Astrocyte (in vitro differentiated cells and primary cell): ENCODE data around the gene FSTL4. TPM values are rescaled to one million over a fixed set of nuclear protein-coding genes. Genes with fewer than 3 reads are reported as not detected.

Experiments
- DNase-seq: peaks from one replicate; pipeline ENCODE4 v3.0.0-alpha.2; 2010; ENCODE audit warnings: low read depth
- FAIRE-seq: peaks from 2 replicates; lab custom pipeline; 2011; peaks lifted over from hg19 to GRCh38; lab: Jason Lieb, UNC
- H2AFZ ChIP-seq: 2 replicates; pipeline ENCODE4 v1.6.0; 2012; ENCODE audit warnings: low read depth, low read length, inconsistent platforms
- H3K27ac ChIP-seq: 2 replicates; pipeline ENCODE4 v1.5.1; 2011; ENCODE audit warnings: low read depth, low read length, inconsistent platforms
- H3K27me3 ChIP-seq: 2 replicates; pipeline ENCODE4 v1.6.0; 2011; ENCODE audit warnings: low read length, inconsistent platforms; ENCODE audit not compliant: insufficient read depth
- H3K36me3 ChIP-seq: 2 replicates; pipeline ENCODE4 v1.5.1; 2011; ENCODE audit warnings: low read length, inconsistent platforms; ENCODE audit not compliant: insufficient read depth
- H3K4me1 ChIP-seq: 2 replicates; pipeline ENCODE4 v1.5.1; 2011; ENCODE audit warnings: low read length, inconsistent platforms; ENCODE audit not compliant: insufficient read depth
- H3K4me2 ChIP-seq: 2 replicates; pipeline ENCODE4 v1.6.0; 2012; ENCODE audit warnings: low read length, inconsistent platforms
- H3K4me3 ChIP-seq: 2 replicates; pipeline ENCODE4 v1.5.1; 2011; ENCODE audit warnings: low read depth, mild to moderate bottlenecking, low read length, inconsistent platforms; ENCODE audit not compliant: insufficient read depth
- H3K79me2 ChIP-seq: 2 replicates; pipeline ENCODE4 v1.6.0; 2012; ENCODE audit warnings: mild to moderate bottlenecking, low read length, inconsistent platforms; ENCODE audit not compliant: insufficient read depth
- H3K9ac ChIP-seq: 2 replicates; pipeline ENCODE4 v1.6.0; 2012; ENCODE audit warnings: mild to moderate bottlenecking, low read length, inconsistent platforms
- H3K9me3 ChIP-seq: 2 replicates; pipeline ENCODE4 v1.5.1; 2012; ENCODE audit warnings: low read depth, mild to moderate bottlenecking, low read length, inconsistent platforms; ENCODE audit not compliant: insufficient read depth
- H4K20me1 ChIP-seq: 2 replicates; pipeline ENCODE4 v1.6.0; 2012; ENCODE audit warnings: low read length, inconsistent platforms; ENCODE audit not compliant: insufficient read depth
- H3K27ac Mint-ChIP-seq: one replicate; pipeline ENCODE4 v1.8.0; 2021; ENCODE audit warnings: mild to moderate bottlenecking, mixed read lengths; ENCODE audit not compliant: unreplicated experiment
- H3K27me3 Mint-ChIP-seq: one replicate; pipeline ENCODE4 v1.8.0; 2021; ENCODE audit warnings: low read depth, mixed read lengths; ENCODE audit not compliant: unreplicated experiment
- H3K36me3 Mint-ChIP-seq: one replicate; pipeline ENCODE4 v1.8.0; 2021; ENCODE audit warnings: low read depth, mixed read lengths; ENCODE audit not compliant: unreplicated experiment
- H3K4me1 Mint-ChIP-seq: one replicate; pipeline ENCODE4 v1.8.0; 2021; ENCODE audit warnings: low read depth, mixed read lengths; ENCODE audit not compliant: unreplicated experiment
- H3K4me3 Mint-ChIP-seq: one replicate; pipeline ENCODE4 v1.8.0; 2021; ENCODE audit warnings: mild to moderate bottlenecking, moderate library complexity, mixed read lengths; ENCODE audit not compliant: unreplicated experiment
- H3K9me3 Mint-ChIP-seq: one replicate; pipeline ENCODE4 v1.8.0; 2021; ENCODE audit warnings: mild to moderate bottlenecking, mixed read lengths; ENCODE audit not compliant: unreplicated experiment
- EZH2 ChIP-seq: IDR thresholded peaks from 2 replicates; pipeline ENCODE4 v1.6.1; 2012; ENCODE audit warnings: mild to moderate bottlenecking, low read length, inconsistent platforms; ENCODE audit not compliant: insufficient read depth
- total RNA-seq: library from RNA; stranded (reverse); gene quantifications from 2 replicates; pipeline ENCODE4 v1.2.1, GENCODE V29; 2021
- TF ChIP-seq, protein P1 (sequence below): IDR thresholded peaks from 2 replicates; pipeline ENCODE4 v1.5.1; 2011; ENCODE audit warnings: low read depth, mild to moderate bottlenecking, inconsistent platforms, low read length, moderate library complexity; ENCODE audit not compliant: insufficient read depth

Gene FSTL4
- total RNA-seq, 1 donor from 2014 or later = not detected

DNA sequence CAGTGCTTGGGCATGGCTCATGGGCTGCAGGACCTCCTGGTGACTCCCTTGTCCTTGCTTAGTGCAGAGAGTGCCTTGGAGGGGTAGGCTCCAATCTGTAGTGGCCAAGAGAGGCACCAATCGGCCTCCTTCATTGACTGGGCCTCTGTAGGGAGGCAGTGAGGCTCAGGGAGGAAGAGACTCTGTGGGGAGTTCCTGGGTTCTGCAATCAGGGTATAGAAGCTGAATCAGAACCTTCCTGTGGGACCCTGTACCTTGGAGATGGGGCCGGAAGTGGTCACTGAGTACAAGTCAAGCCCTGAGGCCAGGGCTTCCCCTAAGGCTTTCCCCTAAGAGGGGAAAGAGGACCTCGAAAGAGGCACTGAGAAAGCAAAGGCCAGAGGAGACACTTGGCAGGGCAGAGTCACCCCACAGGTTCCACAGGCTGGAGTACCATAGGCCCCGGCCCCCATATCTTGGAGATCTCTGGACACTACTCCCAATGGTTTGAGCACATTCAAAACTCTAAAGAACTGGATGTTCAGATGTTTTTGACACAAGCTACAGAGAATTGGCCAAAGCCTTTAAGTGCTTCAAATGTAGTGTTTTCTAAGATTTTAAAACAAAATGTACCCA is 370.0 kb downstream of the FSTL4 start:
- no peak for FAIRE-seq
- DNase-seq = no peak
- H3K4me3 Mint-ChIP-seq = no peak overlapping the region
- Histone ChIP-seq H3K9ac (no peak overlapping the region), H3K27me3 (peaks cover 4% of the 10 kb centered on the region), H3K36me3 (no peaks in the 10 kb centered on the region), H3K9me3 (no peaks in the 10 kb centered on the region), H3K4me3 (no peak overlapping the region), H3K4me2 (no peak overlapping the region), H2AFZ (no peak overlapping the region), H4K20me1 (no peaks in the 10 kb centered on the region), H3K27ac (no peak overlapping the region), H3K4me1 (peaks cover 41% of the 10 kb centered on the region), H3K79me2 (no peaks in the 10 kb centered on the region)
- TF ChIP-seq, protein P1, sequence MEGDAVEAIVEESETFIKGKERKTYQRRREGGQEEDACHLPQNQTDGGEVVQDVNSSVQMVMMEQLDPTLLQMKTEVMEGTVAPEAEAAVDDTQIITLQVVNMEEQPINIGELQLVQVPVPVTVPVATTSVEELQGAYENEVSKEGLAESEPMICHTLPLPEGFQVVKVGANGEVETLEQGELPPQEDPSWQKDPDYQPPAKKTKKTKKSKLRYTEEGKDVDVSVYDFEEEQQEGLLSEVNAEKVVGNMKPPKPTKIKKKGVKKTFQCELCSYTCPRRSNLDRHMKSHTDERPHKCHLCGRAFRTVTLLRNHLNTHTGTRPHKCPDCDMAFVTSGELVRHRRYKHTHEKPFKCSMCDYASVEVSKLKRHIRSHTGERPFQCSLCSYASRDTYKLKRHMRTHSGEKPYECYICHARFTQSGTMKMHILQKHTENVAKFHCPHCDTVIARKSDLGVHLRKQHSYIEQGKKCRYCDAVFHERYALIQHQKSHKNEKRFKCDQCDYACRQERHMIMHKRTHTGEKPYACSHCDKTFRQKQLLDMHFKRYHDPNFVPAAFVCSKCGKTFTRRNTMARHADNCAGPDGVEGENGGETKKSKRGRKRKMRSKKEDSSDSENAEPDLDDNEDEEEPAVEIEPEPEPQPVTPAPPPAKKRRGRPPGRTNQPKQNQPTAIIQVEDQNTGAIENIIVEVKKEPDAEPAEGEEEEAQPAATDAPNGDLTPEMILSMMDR = no peak
- no peak for TF ChIP-seq EZH2
- H3K27me3 Mint-ChIP-seq = peaks cover 11% of the 10 kb centered on the region
- peaks cover 3% of the 10 kb centered on the region for H3K9me3 Mint-ChIP-seq
- peaks cover 24% of the 10 kb centered on the region for H3K4me1 Mint-ChIP-seq
- no peaks in the 10 kb centered on the region for H3K36me3 Mint-ChIP-seq
- no peak overlapping the region for H3K27ac Mint-ChIP-seq

DNA sequence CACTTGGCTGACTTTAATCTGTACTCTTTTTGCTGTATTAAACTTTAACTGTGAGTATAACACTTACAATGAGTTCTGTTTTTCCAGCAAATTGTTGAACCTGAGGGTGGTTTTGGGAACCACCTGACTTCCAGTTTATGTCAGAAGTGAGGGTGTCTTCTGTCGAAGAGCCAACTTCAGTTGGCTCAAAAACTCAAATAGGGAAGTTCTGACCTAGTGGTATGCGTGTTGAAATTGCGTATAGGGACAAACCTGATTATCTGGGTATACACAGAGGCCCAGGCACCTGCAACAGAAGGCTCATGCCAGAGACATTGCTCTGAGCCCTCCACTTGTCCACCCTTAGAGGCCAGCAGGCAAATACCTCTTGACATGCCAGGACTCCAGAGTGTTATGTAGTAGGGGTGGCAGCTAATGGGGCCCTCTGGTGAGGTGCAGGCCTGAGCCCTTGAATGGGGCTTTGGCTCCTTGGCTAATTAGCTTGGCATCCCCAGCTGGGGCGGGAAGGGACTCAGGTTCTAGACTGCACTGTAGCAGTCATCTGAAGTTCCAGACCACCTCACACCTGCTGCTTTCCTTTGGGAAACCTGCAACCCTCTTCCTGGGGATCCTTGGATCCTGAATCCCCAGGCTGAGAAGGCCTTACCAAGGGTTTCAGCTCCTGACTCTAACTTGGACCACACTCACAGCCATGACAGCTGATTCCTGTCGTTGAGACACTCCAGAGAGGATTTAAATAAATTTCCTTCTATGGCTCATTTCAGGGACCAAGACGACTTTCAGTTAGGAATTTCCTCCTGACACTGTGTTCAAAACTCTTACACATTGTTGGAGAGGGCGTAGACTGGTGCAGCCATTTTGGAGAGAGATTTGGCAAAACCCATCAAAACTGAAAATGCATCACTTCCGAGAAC is 370.9 kb downstream of the FSTL4 start:
- Histone ChIP-seq H3K9ac (peak overlapping the region; percentile 61), H4K20me1 (no peaks in the 10 kb centered on the region), H3K27me3 (peaks cover 8% of the 10 kb centered on the region), H3K79me2 (no peaks in the 10 kb centered on the region), H3K4me1 (peaks cover 35% of the 10 kb centered on the region), H3K4me3 (no peak overlapping the region), H3K9me3 (no peaks in the 10 kb centered on the region), H3K27ac (peak overlapping the region; percentile 75), H2AFZ (no peak overlapping the region), H3K36me3 (no peaks in the 10 kb centered on the region), H3K4me2 (peak overlapping the region; percentile 61)
- peaks cover 17% of the 10 kb centered on the region for H3K27me3 Mint-ChIP-seq
- FAIRE-seq = no peak
- H3K4me3 Mint-ChIP-seq = no peak overlapping the region
- peaks cover 24% of the 10 kb centered on the region for H3K4me1 Mint-ChIP-seq
- no peak for TF ChIP-seq EZH2
- DNase-seq = no peak
- H3K36me3 Mint-ChIP-seq = no peaks in the 10 kb centered on the region
- peak overlapping the region; percentile 58 for H3K27ac Mint-ChIP-seq
- peaks cover 3% of the 10 kb centered on the region for H3K9me3 Mint-ChIP-seq

DNA sequence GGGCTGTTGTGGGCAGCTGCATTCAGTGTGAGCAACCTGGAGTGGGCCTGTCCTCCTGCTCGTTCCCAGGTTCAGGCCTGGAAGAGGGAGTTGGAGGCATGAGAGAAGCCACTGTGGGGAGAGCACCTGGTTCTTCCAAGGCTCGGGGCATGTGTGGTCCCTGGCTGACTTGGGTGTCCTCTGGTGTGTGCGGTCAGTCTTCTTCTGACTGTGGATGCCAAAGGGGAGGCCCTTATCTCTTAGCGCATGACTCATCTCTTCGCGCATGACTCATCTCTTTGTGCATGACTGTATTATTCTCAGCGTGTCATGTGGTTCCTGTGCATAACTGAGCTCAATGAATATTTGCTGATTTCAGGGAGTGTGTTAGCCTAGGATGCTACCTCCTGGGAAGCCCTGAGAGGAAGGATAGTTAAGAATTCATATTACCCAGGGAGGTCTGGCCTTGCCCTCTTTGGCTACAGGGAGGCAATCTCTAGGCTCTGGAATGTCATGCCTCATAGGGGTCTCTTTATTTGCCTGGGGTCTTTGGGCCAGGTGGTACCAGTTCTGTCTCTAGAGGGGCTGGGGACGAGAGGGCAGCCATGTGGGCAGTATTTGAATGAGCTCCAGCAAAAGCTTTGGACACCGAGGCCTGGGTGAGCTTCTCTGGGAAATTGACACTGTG is 371.8 kb downstream of the FSTL4 start:
- TF ChIP-seq EZH2 = no peak
- TF ChIP-seq, protein P1 = no peak
- H4K20me1 ChIP-seq = no peaks in the 10 kb centered on the region
- H3K4me3 ChIP-seq = no peak overlapping the region
- H3K27me3 ChIP-seq = peaks cover 8% of the 10 kb centered on the region
- H3K4me1 ChIP-seq = peaks cover 26% of the 10 kb centered on the region
- DNase-seq = peak; percentile 98
- no peaks in the 10 kb centered on the region for H3K36me3 ChIP-seq
- peak overlapping the region; percentile 61 for H3K4me2 ChIP-seq
- no peaks in the 10 kb centered on the region for H3K9me3 ChIP-seq
- peaks cover 22% of the 10 kb centered on the region for H3K27me3 Mint-ChIP-seq
- H3K9ac ChIP-seq = peak overlapping the region; percentile 61
- H3K9me3 Mint-ChIP-seq = peaks cover 3% of the 10 kb centered on the region
- FAIRE-seq = peak; percentile 80
- H3K27ac Mint-ChIP-seq = peak overlapping the region; percentile 58
- H3K27ac ChIP-seq = peak overlapping the region; percentile 75
- no peak overlapping the region for H2AFZ ChIP-seq
- H3K36me3 Mint-ChIP-seq = no peaks in the 10 kb centered on the region
- H3K79me2 ChIP-seq = no peaks in the 10 kb centered on the region
- peaks cover 18% of the 10 kb centered on the region for H3K4me1 Mint-ChIP-seq
- peak overlapping the region; percentile 45 for H3K4me3 Mint-ChIP-seq
